Effector CD8-positive, alpha-beta T cell (primary cell): ENCODE results near the gene BSDC1.
"Not testable (repeated sequence)": the region's sequence is repeated elsewhere in the genome, so short reads cannot be mapped to it uniquely, and the experiment has no call there.

Source experiments
- DNase-seq: peaks from one replicate; lab custom pipeline; 2025; lab: John Stamatoyannopoulos, UW

Gene BSDC1

GRCh38 chr1:32357614-32358013 is 36.6 kb downstream of the BSDC1 start:
- DNase-seq, result no peak

GRCh38 chr1:32356478-32356877 is 37.8 kb downstream of the BSDC1 start:
- no peak for DNase-seq

GRCh38 chr1:32355778-32356177 is 38.5 kb downstream of the BSDC1 start:
- not testable (repeated sequence) for DNase-seq

GRCh38 chr1:32353886-32354570 is 40.2 kb downstream of the BSDC1 start:
- DNase-seq, result no peak

GRCh38 chr1:32353431-32353830 is 40.8 kb downstream of the BSDC1 start:
- no peak for DNase-seq

GRCh38 chr1:32352831-32353383 is 41.3 kb downstream of the BSDC1 start:
- no peak for DNase-seq

GRCh38 chr1:32352239-32352745 is 41.9 kb downstream of the BSDC1 start:
- no peak for DNase-seq

- peak; percentile 89 for DNase-seq
These were observed 42.6 kb downstream of the BSDC1 start for GRCh38 chr1:32351399-32352238.

- peak; percentile 79 for DNase-seq
These were observed 43.3 kb downstream of the BSDC1 start for GRCh38 chr1:32350785-32351398.

GRCh38 chr1:32349211-32349708 is 45.0 kb downstream of the BSDC1 start:
- DNase-seq, result no peak

- no peak for DNase-seq
These were observed 47.6 kb downstream of the BSDC1 start for GRCh38 chr1:32346532-32347157.

GRCh38 chr1:32345289-32345827 is 48.9 kb downstream of the BSDC1 start:
- DNase-seq, result no peak

GRCh38 chr1:32342704-32343103 is 51.5 kb downstream of the BSDC1 start:
- no peak for DNase-seq

- DNase-seq, result no peak
These were observed 52.3 kb downstream of the BSDC1 start for GRCh38 chr1:32341971-32342370.

GRCh38 chr1:32341186-32341757 is 53.0 kb downstream of the BSDC1 start:
- no peak for DNase-seq

- DNase-seq, result no peak
These were observed 54.8 kb downstream of the BSDC1 start for GRCh38 chr1:32339363-32339978.

- no peak for DNase-seq
These were observed 55.5 kb downstream of the BSDC1 start for GRCh38 chr1:32338637-32339145.

GRCh38 chr1:32337855-32338636 is 56.2 kb downstream of the BSDC1 start:
- no peak for DNase-seq

GRCh38 chr1:32336963-32337675 is 57.1 kb downstream of the BSDC1 start:
- DNase-seq, result peak; percentile 22
